ENCODE data around the gene PLCB1.

GRCh38 chr20:8912096-8912495 is 780.0 kb downstream of the PLCB1 start:
- no peak for TF ChIP-seq CTCF (IDR thresholded peaks at IDR 0.05; ENCODE audit: low read depth, low read length, poor library complexity, severe bottlenecking)
- TF ChIP-seq EZH2phosphoT487 (IDR thresholded peaks at IDR 0.05; ENCODE audit: borderline replicate concordance, low read length) = no peak
